GM12872 (cell line): ENCODE data around the gene C19orf18.

Experiments used
- CTCF ChIP-seq: IDR thresholded peaks from 3 replicates; pipeline ENCODE4 v1.5.1; 2011; ENCODE audit warnings: low read depth, mild to moderate bottlenecking, low read length, moderate library complexity; ENCODE audit not compliant: insufficient read depth

C19orf18 gene

GRCh38 chr19:57914531-57914930 lies 59.8 kb downstream of the C19orf18 start:
- no peak for TF ChIP-seq CTCF
